Lower leg skin (tissue), 4 donors: Measurements from ENCODE around the gene NTRK3. TPM values are rescaled to one million over a fixed set of nuclear protein-coding genes. Genes with fewer than 3 reads are reported as not detected.

Experiments
- DNase-seq, 2 donors: peaks; one replicate each; pipeline ENCODE4 v3.0.0-alpha.2; 2019; ENCODE audit warnings: low spot score in 2 of 2
- H3K4me3 ChIP-seq: fragments of 200-600 bp; sonication (generic); 2 replicates; pipeline ENCODE4 v1.5.1; 2017; ENCODE audit warnings: mild to moderate bottlenecking, low read depth; ENCODE audit not compliant: poor library complexity, severe bottlenecking
- CTCF ChIP-seq, 3 donors: fragments of 450-650 bp; IDR thresholded peaks; one replicate each; pipeline ENCODE4 v1.5.1; 2016; ENCODE audit warnings: antibody characterized with exemption in 3 of 3, mild to moderate bottlenecking in 3 of 3, moderate library complexity in 2 of 3
- POLR2A ChIP-seq, 2 donors: fragments of 450-650 bp; IDR thresholded peaks; one replicate each; pipeline ENCODE4 v1.6.1; 2016 to 2017; ENCODE audit warnings: antibody characterized with exemption in 2 of 2, mild to moderate bottlenecking in 1 of 2, moderate library complexity in 1 of 2
- WGBS, 2 donors: methylation state at CpG; one replicate each; pipeline ENCODE4 v1.1.5; 2018; 5-methylcytosine and 5-hydroxymethylcytosine counted together
- intact Hi-C: fragments of 100-400 bp; cut with DNase I; formaldehyde crosslinking; loops from one replicate; pipeline ENCODE4 v1.15.0; 2023; ENCODE audit warnings: low total_unique reads
- total RNA-seq, 4 donors: library from RNA; depleted of rRNA; stranded (reverse); fragments of >200 nt; gene quantifications; one replicate each; pipeline ENCODE4 v1.1.0, GENCODE V29; 2016

Gene NTRK3
- total RNA-seq, 4 donors from 2014 or later, result 0.97 to 5.4 (median 4.4) TPM

- no peak overlapping the region for H3K4me3 ChIP-seq
- 17 to 24% methylated on average over 2 of the region's 2 CpGs for WGBS, 2 donors
- no peak for TF ChIP-seq CTCF (IDR thresholded peaks at IDR 0.05)
- no peak for TF ChIP-seq POLR2A (IDR thresholded peaks at IDR 0.05)
- DNase-seq, result no peak
- intact Hi-C loops, result no loop called here
Observed at GRCh38 chr15:88243895-88244787, 12.4 kb downstream of the NTRK3 start.

GRCh38 chr15:88242586-88243555 lies 13.7 kb downstream of the NTRK3 start:
- H3K4me3 ChIP-seq, result no peak overlapping the region
- intact Hi-C loops, result no loop called here
- no peak for TF ChIP-seq CTCF (IDR thresholded peaks at IDR 0.05)
- no peak for TF ChIP-seq POLR2A (IDR thresholded peaks at IDR 0.05)
- 91 to 92% methylated on average over 11 of the region's 11 CpGs for WGBS, 2 donors
- DNase-seq, result no peak

- no peak for DNase-seq
- TF ChIP-seq CTCF (IDR thresholded peaks at IDR 0.05) (no peak), POLR2A (IDR thresholded peaks at IDR 0.05) (no peak)
- intact Hi-C loops, result no loop called here
- WGBS, 2 donors, result 68 to 75% methylated on average over 7 to 9 of the region's 9 CpGs
- H3K4me3 ChIP-seq, result no peak overlapping the region
Observed at GRCh38 chr15:88241461-88241860, 15.1 kb downstream of the NTRK3 start.

- no peak for TF ChIP-seq POLR2A (IDR thresholded peaks at IDR 0.05)
- no peak for TF ChIP-seq CTCF (IDR thresholded peaks at IDR 0.05)
- intact Hi-C loops, result no loop called here
- H3K4me3 ChIP-seq, result no peak overlapping the region
- WGBS, 2 donors, result 50 to 61% methylated on average over 5 of the region's 5 CpGs
- no peak for DNase-seq
Observed at GRCh38 chr15:88241060-88241459, 15.5 kb downstream of the NTRK3 start.

- TF ChIP-seq CTCF (IDR thresholded peaks at IDR 0.05) (no peak), POLR2A (IDR thresholded peaks at IDR 0.05) (no peak)
- DNase-seq, result no peak
- WGBS, 2 donors, result 70 to 87% methylated on average over 9 of the region's 9 CpGs
- H3K4me3 ChIP-seq, result no peak overlapping the region
- intact Hi-C loops, result no loop called here
Observed at GRCh38 chr15:88239594-88239993, 16.9 kb downstream of the NTRK3 start.
